Measurements from ENCODE around the gene CRB2.

Gene CRB2

GRCh38 chr9:123400926-123401503 is 45.0 kb downstream of the CRB2 start:
- TF ChIP-seq CTCF (IDR thresholded peaks at IDR 0.05; ENCODE audit: unreplicated experiment in 3 of 3) = no peak
- H3K36me3 Mint-ChIP-seq (ENCODE audit: low read depth) = no peaks in the 10 kb centered on the region
- peaks cover under 1% of the 10 kb centered on the region for H3K27me3 Mint-ChIP-seq (ENCODE audit: low read depth)
- no peak overlapping the region for H3K4me3 Mint-ChIP-seq
- H3K9me3 Mint-ChIP-seq = no peaks in the 10 kb centered on the region
- peaks cover 14% of the 10 kb centered on the region for H3K4me1 Mint-ChIP-seq
- no peak overlapping the region for H3K27ac Mint-ChIP-seq

- no peak overlapping the region for H3K4me3 Mint-ChIP-seq
- no peaks in the 10 kb centered on the region for H3K36me3 Mint-ChIP-seq (ENCODE audit: low read depth)
- no peaks in the 10 kb centered on the region for H3K27me3 Mint-ChIP-seq (ENCODE audit: low read depth)
- TF ChIP-seq CTCF (IDR thresholded peaks at IDR 0.05; ENCODE audit: unreplicated experiment in 3 of 3) = peak; percentile 84 to 87 (median 86)
- peak overlapping the region in 2 of 3 experiments; percentile 1 to 12 for H3K27ac Mint-ChIP-seq
- no peaks in the 10 kb centered on the region for H3K9me3 Mint-ChIP-seq
- peaks cover 18% of the 10 kb centered on the region for H3K4me1 Mint-ChIP-seq
Measured at GRCh38 chr9:123401879-123402513, 46.0 kb downstream of the CRB2 start.

GRCh38 chr9:123402981-123403509 is 47.0 kb downstream of the CRB2 start:
- peaks cover 29% of the 10 kb centered on the region for H3K4me1 Mint-ChIP-seq
- no peaks in the 10 kb centered on the region for H3K9me3 Mint-ChIP-seq
- H3K36me3 Mint-ChIP-seq (ENCODE audit: low read depth) = no peaks in the 10 kb centered on the region
- TF ChIP-seq CTCF (IDR thresholded peaks at IDR 0.05; ENCODE audit: unreplicated experiment in 3 of 3) = no peak
- no peak overlapping the region for H3K27ac Mint-ChIP-seq
- no peak overlapping the region for H3K4me3 Mint-ChIP-seq
- no peaks in the 10 kb centered on the region for H3K27me3 Mint-ChIP-seq (ENCODE audit: low read depth)

GRCh38 chr9:123406016-123406415 is 50.0 kb downstream of the CRB2 start:
- no peaks in the 10 kb centered on the region for H3K27me3 Mint-ChIP-seq (ENCODE audit: low read depth)
- peaks cover 31% of the 10 kb centered on the region for H3K4me1 Mint-ChIP-seq
- TF ChIP-seq CTCF (IDR thresholded peaks at IDR 0.05; ENCODE audit: unreplicated experiment in 3 of 3) = no peak
- no peaks in the 10 kb centered on the region for H3K36me3 Mint-ChIP-seq (ENCODE audit: low read depth)
- peak overlapping the region in 1 of 3 experiments; percentile 23 for H3K27ac Mint-ChIP-seq
- H3K9me3 Mint-ChIP-seq = no peaks in the 10 kb centered on the region
- H3K4me3 Mint-ChIP-seq = no peak overlapping the region

GRCh38 chr9:123406691-123407216 is 50.8 kb downstream of the CRB2 start:
- Mint-ChIP-seq H3K27me3 (ENCODE audit: low read depth) (no peaks in the 10 kb centered on the region), H3K4me3 (no peak overlapping the region), H3K4me1 (peaks cover 26% of the 10 kb centered on the region), H3K36me3 (ENCODE audit: low read depth) (no peaks in the 10 kb centered on the region), H3K27ac (peak overlapping the region in 2 of 3 experiments; percentile 11 to 50), H3K9me3 (no peaks in the 10 kb centered on the region)
- no peak for TF ChIP-seq CTCF (IDR thresholded peaks at IDR 0.05; ENCODE audit: unreplicated experiment in 3 of 3)
